WTC11 (cell line): ENCODE data around the gene SELENOK.

Experiments
- ATF6 ChIP-seq: sonication (generic); formaldehyde crosslinking; IDR thresholded peaks from 2 replicates; pipeline ENCODE4 v1.8.1; 2023; ENCODE audit warnings: mild to moderate bottlenecking, missing genetic modification reagents
- CREB1 ChIP-seq: sonication (generic); formaldehyde crosslinking; IDR thresholded peaks from 2 replicates; pipeline ENCODE4 v1.8.0; 2023; ENCODE audit warnings: mild to moderate bottlenecking, missing genetic modification reagents
- CTCF ChIP-seq: fragments of 200-600 bp; IDR thresholded peaks from 2 replicates; pipeline ENCODE4 v1.8.0; 2022; ENCODE audit warnings: antibody characterized with exemption
- FOXP1 ChIP-seq: sonication (generic); formaldehyde crosslinking; IDR thresholded peaks from 2 replicates; pipeline ENCODE4 v1.8.0; 2022; ENCODE audit warnings: missing genetic modification reagents, mild to moderate bottlenecking, moderate library complexity, borderline replicate concordance
- IRF2 ChIP-seq: sonication (generic); formaldehyde crosslinking; IDR thresholded peaks from 2 replicates; pipeline ENCODE4 v1.8.0; 2022; ENCODE audit warnings: low read depth, missing genetic modification reagents, borderline replicate concordance
- MYBL2 ChIP-seq: sonication (generic); formaldehyde crosslinking; IDR thresholded peaks from 2 replicates; pipeline ENCODE4 v1.8.1; 2023; ENCODE audit warnings: mild to moderate bottlenecking, moderate library complexity, missing genetic modification reagents
- NFATC4 ChIP-seq: fragments of 250-450 bp; sonication (Bioruptor Pico); IDR thresholded peaks from 2 replicates; pipeline ENCODE4 v1.9.0; 2021; ENCODE audit warnings: mild to moderate bottlenecking
- RELA ChIP-seq: sonication (generic); formaldehyde crosslinking; IDR thresholded peaks from 2 replicates; pipeline ENCODE4 v1.8.1; 2022; ENCODE audit warnings: missing genetic modification reagents, mild to moderate bottlenecking, borderline replicate concordance
- SP1 ChIP-seq: sonication (generic); formaldehyde crosslinking; conservative IDR thresholded peaks from 2 replicates; pipeline ENCODE4 v1.8.1; 2022; ENCODE audit warnings: missing genetic modification reagents
- STAT6 ChIP-seq: sonication (generic); formaldehyde crosslinking; conservative IDR thresholded peaks from 2 replicates; pipeline ENCODE4 v1.8.1; 2023; ENCODE audit warnings: mild to moderate bottlenecking, low read depth, missing genetic modification reagents, moderate library complexity
- TP53 ChIP-seq: sonication (generic); formaldehyde crosslinking; IDR thresholded peaks from 2 replicates; pipeline ENCODE4 v1.8.1; 2023; ENCODE audit warnings: mild to moderate bottlenecking, missing genetic modification reagents
- ZNF232 ChIP-seq: sonication (generic); formaldehyde crosslinking; IDR thresholded peaks from 2 replicates; pipeline ENCODE4 v1.8.0; 2022; ENCODE audit warnings: mild to moderate bottlenecking, missing genetic modification reagents
- ZSCAN18 ChIP-seq: fragments of 250-450 bp; sonication (Bioruptor Pico); IDR thresholded peaks from 2 replicates; pipeline ENCODE4 v2.1.2; 2022; ENCODE audit warnings: mild to moderate bottlenecking, moderate library complexity

GRCh38 chr3:53834429-53835095 lies 57.1 kb downstream of the SELENOK start:
- TF ChIP-seq FOXP1 (CRISPR knock-in tag): no peak
- no peak for TF ChIP-seq CREB1 (CRISPR knock-in tag)
- no peak for TF ChIP-seq TP53 (CRISPR knock-in tag)
- TF ChIP-seq CTCF: no peak
- no peak for TF ChIP-seq SP1 (CRISPR knock-in tag)
- TF ChIP-seq RELA: no peak
- no peak for TF ChIP-seq ATF6 (CRISPR knock-in tag)
- no peak for TF ChIP-seq NFATC4 (CRISPR knock-in tag)
- TF ChIP-seq IRF2: no peak
- no peak for TF ChIP-seq ZNF232 (CRISPR knock-in tag)
- no peak for TF ChIP-seq STAT6 (CRISPR knock-in tag)
- TF ChIP-seq ZSCAN18 (CRISPR knock-in tag): no peak
- no peak for TF ChIP-seq MYBL2
